ENCODE data around the gene TSNAXIP1. TPM values are rescaled to one million over a fixed set of nuclear protein-coding genes. Genes with fewer than 3 reads are reported as not detected.

TSNAXIP1 gene
- total and polyA plus RNA-seq, 9 of the 15 experiments (the other 6 are each of a cell fraction or from before 2014, with no cell fraction given), result 0.03 to 0.24 (median 0.11) TPM; not detected in 4

DNA sequence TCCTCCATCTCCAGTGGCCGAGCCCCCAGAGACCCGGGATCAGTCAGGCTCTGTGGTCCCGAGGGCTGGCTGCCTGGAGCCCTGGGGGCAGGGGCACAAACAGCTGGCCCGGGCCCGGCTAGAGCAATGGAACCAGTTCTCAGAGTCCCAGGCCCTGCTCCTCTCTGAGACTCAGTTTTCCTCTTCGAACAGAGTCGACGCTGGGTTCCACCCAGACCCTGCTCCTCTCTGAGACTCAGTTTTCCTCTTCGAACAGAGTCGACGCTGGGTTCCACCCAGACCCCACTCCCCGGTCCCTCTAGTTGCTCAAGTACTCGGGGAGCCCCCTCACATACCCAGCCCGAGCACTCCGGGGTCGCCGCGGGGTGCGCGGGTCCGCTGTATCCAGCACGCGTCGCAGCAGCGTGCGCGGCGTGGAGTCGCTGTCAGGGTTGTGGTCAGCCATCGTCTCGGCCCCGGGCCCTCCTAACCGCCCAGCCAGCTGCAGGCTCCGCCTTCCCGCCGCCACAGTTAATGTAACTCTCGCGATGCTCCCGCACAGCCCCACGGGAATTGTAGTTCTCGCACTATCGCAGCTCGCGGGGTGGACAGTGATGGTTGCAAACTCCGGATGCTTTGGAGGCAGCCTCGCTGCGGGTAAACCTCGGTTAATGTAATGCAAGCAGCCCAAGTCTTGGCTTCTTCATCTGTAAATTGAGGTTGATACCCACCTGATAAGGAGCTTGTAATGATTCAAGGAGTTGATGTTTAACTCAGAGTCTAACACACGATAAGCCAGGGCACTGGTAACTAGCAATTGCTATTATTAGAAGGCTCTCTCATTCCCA lies 26.9 kb downstream of the TSNAXIP1 start (continued):
- TF ChIP-seq, protein P1, sequence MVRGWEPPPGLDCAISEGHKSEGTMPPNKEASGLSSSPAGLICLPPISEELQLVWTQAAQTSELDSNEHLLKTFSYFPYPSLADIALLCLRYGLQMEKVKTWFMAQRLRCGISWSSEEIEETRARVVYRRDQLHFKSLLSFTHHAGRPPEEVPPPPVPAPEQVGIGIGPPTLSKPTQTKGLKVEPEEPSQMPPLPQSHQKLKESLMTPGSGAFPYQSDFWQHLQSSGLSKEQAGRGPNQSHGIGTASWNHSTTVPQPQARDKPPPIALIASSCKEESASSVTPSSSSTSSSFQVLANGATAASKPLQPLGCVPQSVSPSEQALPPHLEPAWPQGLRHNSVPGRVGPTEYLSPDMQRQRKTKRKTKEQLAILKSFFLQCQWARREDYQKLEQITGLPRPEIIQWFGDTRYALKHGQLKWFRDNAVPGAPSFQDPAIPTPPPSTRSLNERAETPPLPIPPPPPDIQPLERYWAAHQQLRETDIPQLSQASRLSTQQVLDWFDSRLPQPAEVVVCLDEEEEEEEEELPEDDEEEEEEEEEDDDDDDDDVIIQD (CRISPR knock-in tag; IDR thresholded peaks at IDR 0.05), result no peak
- TF ChIP-seq SETDB1 (IDR thresholded peaks at IDR 0.05; ENCODE audit: low read length) (no peak), RB1 (IDR thresholded peaks at IDR 0.05; ENCODE audit: low read depth) (peak; percentile 86), ZNF668 (CRISPR knock-in tag; IDR thresholded peaks at IDR 0.05) (no peak), ZSCAN29 (IDR thresholded peaks at IDR 0.05) (peak; percentile 82), BRCA1 (IDR thresholded peaks at IDR 0.05) (no peak), BRCA1 (CRISPR knock-in tag; IDR thresholded peaks at IDR 0.05) (no peak), MAFF (IDR thresholded peaks at IDR 0.05; ENCODE audit: low read length) (peak; percentile 74; the same call in 1 of the 2 replicates), SNIP1 (IDR thresholded peaks at IDR 0.05; ENCODE audit: low read depth) (no peak), CREBBP (IDR thresholded peaks at IDR 0.05; ENCODE audit: low read depth, low read length) (no peak), ZNF57 (CRISPR knock-in tag; IDR thresholded peaks at IDR 0.05) (no peak), TOE1 (IDR thresholded peaks at IDR 0.05; ENCODE audit: borderline replicate concordance) (no peak), TOE1 (CRISPR knock-in tag; IDR thresholded peaks at IDR 0.05; ENCODE audit: borderline replicate concordance, low read depth) (no peak), ADNP (tag; IDR thresholded peaks at IDR 0.05) (no peak), PHF21A (IDR thresholded peaks at IDR 0.05; ENCODE audit: borderline replicate concordance, low read depth) (no peak)
- TF ChIP-seq, protein P2, sequence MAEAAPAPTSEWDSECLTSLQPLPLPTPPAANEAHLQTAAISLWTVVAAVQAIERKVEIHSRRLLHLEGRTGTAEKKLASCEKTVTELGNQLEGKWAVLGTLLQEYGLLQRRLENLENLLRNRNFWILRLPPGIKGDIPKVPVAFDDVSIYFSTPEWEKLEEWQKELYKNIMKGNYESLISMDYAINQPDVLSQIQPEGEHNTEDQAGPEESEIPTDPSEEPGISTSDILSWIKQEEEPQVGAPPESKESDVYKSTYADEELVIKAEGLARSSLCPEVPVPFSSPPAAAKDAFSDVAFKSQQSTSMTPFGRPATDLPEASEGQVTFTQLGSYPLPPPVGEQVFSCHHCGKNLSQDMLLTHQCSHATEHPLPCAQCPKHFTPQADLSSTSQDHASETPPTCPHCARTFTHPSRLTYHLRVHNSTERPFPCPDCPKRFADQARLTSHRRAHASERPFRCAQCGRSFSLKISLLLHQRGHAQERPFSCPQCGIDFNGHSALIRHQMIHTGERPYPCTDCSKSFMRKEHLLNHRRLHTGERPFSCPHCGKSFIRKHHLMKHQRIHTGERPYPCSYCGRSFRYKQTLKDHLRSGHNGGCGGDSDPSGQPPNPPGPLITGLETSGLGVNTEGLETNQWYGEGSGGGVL (CRISPR knock-in tag; IDR thresholded peaks at IDR 0.05), result no peak
- TF ChIP-seq, protein P3, sequence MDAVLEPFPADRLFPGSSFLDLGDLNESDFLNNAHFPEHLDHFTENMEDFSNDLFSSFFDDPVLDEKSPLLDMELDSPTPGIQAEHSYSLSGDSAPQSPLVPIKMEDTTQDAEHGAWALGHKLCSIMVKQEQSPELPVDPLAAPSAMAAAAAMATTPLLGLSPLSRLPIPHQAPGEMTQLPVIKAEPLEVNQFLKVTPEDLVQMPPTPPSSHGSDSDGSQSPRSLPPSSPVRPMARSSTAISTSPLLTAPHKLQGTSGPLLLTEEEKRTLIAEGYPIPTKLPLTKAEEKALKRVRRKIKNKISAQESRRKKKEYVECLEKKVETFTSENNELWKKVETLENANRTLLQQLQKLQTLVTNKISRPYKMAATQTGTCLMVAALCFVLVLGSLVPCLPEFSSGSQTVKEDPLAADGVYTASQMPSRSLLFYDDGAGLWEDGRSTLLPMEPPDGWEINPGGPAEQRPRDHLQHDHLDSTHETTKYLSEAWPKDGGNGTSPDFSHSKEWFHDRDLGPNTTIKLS (IDR thresholded peaks at IDR 0.05; ENCODE audit: borderline replicate concordance, low read depth), result peak; percentile 95
- TF ChIP-seq, protein P4, sequence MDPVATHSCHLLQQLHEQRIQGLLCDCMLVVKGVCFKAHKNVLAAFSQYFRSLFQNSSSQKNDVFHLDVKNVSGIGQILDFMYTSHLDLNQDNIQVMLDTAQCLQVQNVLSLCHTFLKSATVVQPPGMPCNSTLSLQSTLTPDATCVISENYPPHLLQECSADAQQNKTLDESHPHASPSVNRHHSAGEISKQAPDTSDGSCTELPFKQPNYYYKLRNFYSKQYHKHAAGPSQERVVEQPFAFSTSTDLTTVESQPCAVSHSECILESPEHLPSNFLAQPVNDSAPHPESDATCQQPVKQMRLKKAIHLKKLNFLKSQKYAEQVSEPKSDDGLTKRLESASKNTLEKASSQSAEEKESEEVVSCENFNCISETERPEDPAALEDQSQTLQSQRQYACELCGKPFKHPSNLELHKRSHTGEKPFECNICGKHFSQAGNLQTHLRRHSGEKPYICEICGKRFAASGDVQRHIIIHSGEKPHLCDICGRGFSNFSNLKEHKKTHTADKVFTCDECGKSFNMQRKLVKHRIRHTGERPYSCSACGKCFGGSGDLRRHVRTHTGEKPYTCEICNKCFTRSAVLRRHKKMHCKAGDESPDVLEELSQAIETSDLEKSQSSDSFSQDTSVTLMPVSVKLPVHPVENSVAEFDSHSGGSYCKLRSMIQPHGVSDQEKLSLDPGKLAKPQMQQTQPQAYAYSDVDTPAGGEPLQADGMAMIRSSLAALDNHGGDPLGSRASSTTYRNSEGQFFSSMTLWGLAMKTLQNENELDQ (CRISPR knock-in tag; IDR thresholded peaks at IDR 0.05; ENCODE audit: borderline replicate concordance), result no peak

Data from K562 (cell line).